Body of pancreas (tissue), 4 donors: ENCODE data around the gene SOCS7. TPM values are rescaled to one million over a fixed set of nuclear protein-coding genes. Genes with fewer than 3 reads are reported as not detected.

ENCODE experiments used
- ATAC-seq: fragments of 150-250 bp; one replicate; pipeline ENCODE4 v1.9.1; 2016
- DNase-seq, 4 donors: peaks; one replicate each; pipeline ENCODE4 v3.0.0-alpha.2; 2019
- H3K27ac ChIP-seq, 4 donors: fragments of 200-600 bp; sonication (generic); 1 replicate in 3 of 4; 2 replicates in 1 of 4; pipeline versions ENCODE4 v1.5.1 to v1.6.1; 2016 to 2019; ENCODE audit warnings: mild to moderate bottlenecking in 1 of 4, mixed read lengths in 1 of 4, moderate library complexity in 1 of 4
- H3K27me3 ChIP-seq, 2 donors: fragments of 200-600 bp; sonication (generic); one replicate each; pipeline ENCODE4 v1.6.0; 2016; ENCODE audit warnings: mild to moderate bottlenecking in 1 of 2
- H3K36me3 ChIP-seq, 2 donors: fragments of 200-600 bp; sonication (generic); replicated peaks in 1 of 2; 2 replicates each; pipeline ENCODE4 v1.5.1; 2016; ENCODE audit warnings: low read depth in 2 of 2; ENCODE audit not compliant: insufficient read depth in 1 of 2
- H3K4me1 ChIP-seq: fragments of 200-600 bp; sonication (generic); one replicate; pipeline ENCODE4 v1.6.0; 2016
- H3K4me3 ChIP-seq, 2 donors: fragments of 200-600 bp; sonication (generic); 1 replicate in 1 of 2; 2 replicates in 1 of 2; pipeline ENCODE4 v1.5.1; 2016 to 2019
- H3K9me3 ChIP-seq, 3 donors: fragments of 200-600 bp; sonication (generic); 1 replicate in 2 of 3; 2 replicates in 1 of 3; pipeline ENCODE4 v1.5.1; 2016
- POLR2A ChIP-seq, 3 donors: fragments of 450-650 bp; IDR thresholded peaks; one replicate each; pipeline ENCODE4 v1.6.1; 2016; ENCODE audit warnings: antibody characterized with exemption in 3 of 3, mild to moderate bottlenecking in 2 of 3
- WGBS, 2 donors: methylation state at CpG; one replicate each; pipeline ENCODE4 v1.1.5; 2017; 5-methylcytosine and 5-hydroxymethylcytosine counted together
- intact Hi-C: fragments of 100-400 bp; cut with DNase I; formaldehyde crosslinking; loops from one replicate; pipeline ENCODE4 v1.15.1; 2023
- total RNA-seq, 2 donors: library from RNA; depleted of rRNA; stranded (reverse); fragments of >200 nt; gene quantifications; one replicate each; pipeline ENCODE4 v1.1.0, GENCODE V29; 2016
- TF ChIP-seq, protein P1 (sequence below), 7 experiments: fragments of 450-650 bp in 4 of 7; fragments of 200-600 bp in 3 of 7; sonication (generic) in 3 of 7; IDR thresholded peaks; one replicate each; pipeline ENCODE4 v1.5.1; 2016 to 2019; ENCODE audit warnings: antibody characterized with exemption in 7 of 7

SOCS7 gene
- total RNA-seq, 2 donors from 2014 or later = 15.3 to 34.3 TPM

DNA sequence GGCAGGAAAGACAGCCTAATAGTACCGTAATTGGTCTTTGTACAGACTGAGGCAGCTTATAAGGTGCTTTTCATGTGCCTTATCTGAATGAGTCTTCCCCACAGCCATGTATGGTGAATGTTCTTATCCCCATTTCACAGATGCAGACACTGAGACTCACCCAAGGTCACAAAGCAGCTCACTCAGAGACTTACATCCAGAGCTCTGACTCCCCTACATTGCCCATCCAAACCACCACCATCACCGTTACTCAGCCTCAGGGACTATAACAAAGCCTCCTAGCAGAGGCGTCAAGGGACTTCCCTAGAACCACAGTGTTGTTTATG, 7.3 kb upstream of the SOCS7 start:
- TF ChIP-seq, protein P1, sequence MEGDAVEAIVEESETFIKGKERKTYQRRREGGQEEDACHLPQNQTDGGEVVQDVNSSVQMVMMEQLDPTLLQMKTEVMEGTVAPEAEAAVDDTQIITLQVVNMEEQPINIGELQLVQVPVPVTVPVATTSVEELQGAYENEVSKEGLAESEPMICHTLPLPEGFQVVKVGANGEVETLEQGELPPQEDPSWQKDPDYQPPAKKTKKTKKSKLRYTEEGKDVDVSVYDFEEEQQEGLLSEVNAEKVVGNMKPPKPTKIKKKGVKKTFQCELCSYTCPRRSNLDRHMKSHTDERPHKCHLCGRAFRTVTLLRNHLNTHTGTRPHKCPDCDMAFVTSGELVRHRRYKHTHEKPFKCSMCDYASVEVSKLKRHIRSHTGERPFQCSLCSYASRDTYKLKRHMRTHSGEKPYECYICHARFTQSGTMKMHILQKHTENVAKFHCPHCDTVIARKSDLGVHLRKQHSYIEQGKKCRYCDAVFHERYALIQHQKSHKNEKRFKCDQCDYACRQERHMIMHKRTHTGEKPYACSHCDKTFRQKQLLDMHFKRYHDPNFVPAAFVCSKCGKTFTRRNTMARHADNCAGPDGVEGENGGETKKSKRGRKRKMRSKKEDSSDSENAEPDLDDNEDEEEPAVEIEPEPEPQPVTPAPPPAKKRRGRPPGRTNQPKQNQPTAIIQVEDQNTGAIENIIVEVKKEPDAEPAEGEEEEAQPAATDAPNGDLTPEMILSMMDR (IDR thresholded peaks at IDR 0.05) = no peak
- TF ChIP-seq POLR2A (IDR thresholded peaks at IDR 0.05) = no peak
- intact Hi-C loops = no loop called here
- Histone ChIP-seq H3K36me3 (no peaks in the 10 kb centered on the region), H3K4me1 (no peaks in the 10 kb centered on the region), H3K27ac (no peak overlapping the region), H3K9me3 (no peaks in the 10 kb centered on the region), H3K27me3 (no peaks in the 10 kb centered on the region), H3K4me3 (no peak overlapping the region)
- no peak for ATAC-seq
- WGBS, 2 donors = 86 to 91% methylated on average over 3 of the region's 3 CpGs
- no peak for DNase-seq

GRCh38 chr17:38345743-38346142, 5.9 kb upstream of the SOCS7 start:
- Histone ChIP-seq H3K9me3 (no peaks in the 10 kb centered on the region), H3K27ac (no peak overlapping the region), H3K27me3 (no peaks in the 10 kb centered on the region), H3K36me3 (no peaks in the 10 kb centered on the region), H3K4me1 (no peaks in the 10 kb centered on the region), H3K4me3 (no peak overlapping the region)
- intact Hi-C loops = loop anchor here (5.0 kb wide), 1 partner anchor 72 kb away; no protein-coding TSS in a partner anchor
- ATAC-seq (no peak), DNase-seq (no peak)
- no peak for TF ChIP-seq POLR2A (IDR thresholded peaks at IDR 0.05)
- TF ChIP-seq, protein P1 (IDR thresholded peaks at IDR 0.05) = no peak
- 94% methylated on average over 7 of the region's 7 CpGs for WGBS, 2 donors

GRCh38 chr17:38349097-38349730, 2.4 kb upstream of the SOCS7 start:
- peaks cover 11% of the 10 kb centered on the region for H3K4me1 ChIP-seq
- no peak for TF ChIP-seq POLR2A (IDR thresholded peaks at IDR 0.05)
- TF ChIP-seq, protein P1 (IDR thresholded peaks at IDR 0.05) = peak; percentile 67 to 92 (median 88)
- H3K4me3 ChIP-seq = no peak overlapping the region
- intact Hi-C loops = loop anchor here (5.0 kb wide), 1 partner anchor 68 kb away; no protein-coding TSS in a partner anchor
- H3K27ac ChIP-seq = peak overlapping the region in 3 of 4 donors; percentile 3 to 16 (median 9)
- H3K9me3 ChIP-seq = no peaks in the 10 kb centered on the region
- DNase-seq (peak; percentile 88 to 91 (median 90)), ATAC-seq (peak; percentile 51)
- WGBS, 2 donors = 13 to 17% methylated on average over 8 of the region's 8 CpGs
- no peaks in the 10 kb centered on the region for H3K36me3 ChIP-seq
- H3K27me3 ChIP-seq = no peaks in the 10 kb centered on the region

DNA sequence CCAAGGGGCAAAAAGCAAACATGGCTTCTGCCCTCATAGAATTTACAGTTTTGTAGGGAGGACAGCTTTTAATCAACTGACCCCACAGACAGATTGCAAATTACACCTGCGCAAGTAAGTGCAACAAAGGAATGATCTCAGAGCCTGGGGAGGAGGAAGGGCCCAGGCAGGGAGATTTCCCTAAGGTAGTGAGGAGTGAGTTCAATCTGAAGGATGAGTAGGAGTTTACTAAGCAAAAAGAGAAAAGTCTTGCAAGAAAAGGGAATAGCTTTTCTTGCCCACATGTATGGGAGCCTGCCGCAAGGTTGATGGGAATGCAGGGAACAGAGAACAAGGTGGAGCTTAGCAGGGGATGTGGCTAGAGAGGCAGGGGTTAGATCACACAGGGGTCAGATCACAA, 1.6 kb upstream of the SOCS7 start:
- no peak for DNase-seq

More for the DNA sequence above, 1.6 kb upstream of the SOCS7 start:
- ATAC-seq = no peak
- Histone ChIP-seq H3K9me3 (no peaks in the 10 kb centered on the region), H3K27me3 (no peaks in the 10 kb centered on the region), H3K4me1 (peaks cover 19% of the 10 kb centered on the region), H3K27ac (peak overlapping the region in 1 of 4 donors; percentile 16), H3K36me3 (no peaks in the 10 kb centered on the region), H3K4me3 (no peak overlapping the region)
- WGBS, 2 donors = 83 to 96% methylated on average over 2 of the region's 2 CpGs
- TF ChIP-seq, protein P1 (IDR thresholded peaks at IDR 0.05) = no peak
- TF ChIP-seq POLR2A (IDR thresholded peaks at IDR 0.05) = no peak
- intact Hi-C loops = no loop called here
